Activated T-cell treated with anti-CD3 and anti-CD28 coated beads, Interleukin-2, amount 50 U/mL, for 72 hours (primary cell): ENCODE results near the gene MYL5. TPM values are rescaled to one million over a fixed set of nuclear protein-coding genes. Genes with fewer than 3 reads are reported as not detected.

Experiments
- ATAC-seq, 2 donors: fragments of 150-1000 bp; cut with Tn5 transposase; replicated peaks in 1 of 2; 2 replicates each; pipeline ENCODE4 v1.10.0; 2021; ENCODE audit warnings: moderate library complexity in 2 of 2, mild to moderate bottlenecking in 1 of 2
- DNase-seq, 2 donors: peaks; one replicate each; pipeline ENCODE4 v3.0.0; 2021 to 2022; ENCODE audit warnings: mixed read lengths in 1 of 2
- H3K27ac Mint-ChIP-seq: one replicate; pipeline ENCODE4 v1.8.0; 2022; ENCODE audit warnings: mild to moderate bottlenecking, moderate library complexity, mixed read lengths
- H3K27me3 Mint-ChIP-seq: one replicate; pipeline ENCODE4 v1.8.0; 2022; ENCODE audit warnings: low read depth, mixed read lengths
- H3K36me3 Mint-ChIP-seq, 2 donors: one replicate each; pipeline ENCODE4 v1.8.0; 2022; ENCODE audit warnings: mixed read lengths in 2 of 2, mild to moderate bottlenecking in 1 of 2; ENCODE audit not compliant: insufficient read depth in 2 of 2
- H3K4me1 Mint-ChIP-seq: one replicate; pipeline ENCODE4 v1.8.0; 2022; ENCODE audit warnings: low read depth, mixed read lengths
- H3K4me3 Mint-ChIP-seq, 2 donors: one replicate each; pipeline ENCODE4 v1.8.0; 2022; ENCODE audit warnings: mild to moderate bottlenecking in 2 of 2, mixed read lengths in 2 of 2, moderate library complexity in 2 of 2
- H3K9me3 Mint-ChIP-seq, 2 donors: one replicate each; pipeline ENCODE4 v1.8.0; 2022; ENCODE audit warnings: mixed read lengths in 2 of 2
- total RNA-seq, 2 donors: library from RNA; stranded (reverse); gene quantifications; one replicate each; pipeline ENCODE4 v1.2.3, GENCODE V29; 2022

Gene MYL5, protein sequence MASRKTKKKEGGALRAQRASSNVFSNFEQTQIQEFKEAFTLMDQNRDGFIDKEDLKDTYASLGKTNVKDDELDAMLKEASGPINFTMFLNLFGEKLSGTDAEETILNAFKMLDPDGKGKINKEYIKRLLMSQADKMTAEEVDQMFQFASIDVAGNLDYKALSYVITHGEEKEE
- total RNA-seq = 10 to 100 TPM; 21.3 TPM

DNA sequence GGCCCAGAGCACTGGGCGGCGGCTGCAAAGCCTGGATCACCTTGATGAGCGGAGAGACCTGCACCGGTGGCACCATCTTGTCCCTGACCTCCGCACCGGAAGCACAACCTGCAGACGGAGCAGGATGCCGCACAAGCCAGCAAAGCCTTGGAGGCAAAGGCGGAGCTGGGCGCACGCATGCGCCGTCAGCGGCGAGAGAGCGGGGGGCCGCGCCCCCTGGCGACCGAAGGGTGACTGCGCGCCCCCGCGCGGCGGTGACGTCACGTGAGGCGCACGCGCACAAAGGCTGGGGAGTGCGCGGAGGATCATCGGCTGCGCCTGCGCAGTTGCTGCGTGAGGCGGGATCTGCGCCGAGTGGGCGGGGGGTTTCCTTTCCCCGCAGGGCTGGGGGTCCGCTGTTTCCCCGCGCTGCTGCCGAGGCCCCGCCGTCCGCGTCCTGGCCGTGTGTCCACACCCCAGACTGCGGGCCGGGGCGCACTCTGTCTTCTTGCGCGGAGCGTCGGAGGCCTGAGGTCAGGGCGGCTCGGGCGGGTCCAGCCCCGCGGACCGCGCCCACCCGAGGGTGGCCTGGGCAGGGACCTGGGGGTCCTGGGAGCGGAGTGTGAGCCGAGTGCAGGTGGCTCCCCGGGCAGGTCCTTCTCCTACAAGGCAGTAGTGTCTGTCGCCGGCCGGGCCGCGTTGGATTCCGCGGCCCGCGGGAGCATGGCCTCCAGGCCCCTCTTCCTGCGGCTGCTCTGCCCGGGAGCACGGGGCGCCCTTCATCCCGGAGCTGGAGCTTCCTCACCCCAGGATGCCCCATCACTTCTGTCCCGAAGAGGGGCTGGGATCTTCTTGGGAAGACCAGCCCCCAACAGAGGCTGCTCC, at the start of gene MYL5, which contains the start of gene ATP5ME:
TSS of gene MYL5 (plus strand) at position 371 of the 864 bp plus-strand sequence. CDS start 3,485 bp downstream, outside the sequence.
TSS of gene ATP5ME (minus strand) at position 105 of the 864 bp plus-strand sequence. CDS start at position 76, 29 bp downstream.
- Mint-ChIP-seq H3K4me1 (peaks cover 11% of the 10 kb centered on the region), H3K9me3 (no peaks in the 10 kb centered on the region), H3K27me3 (no peaks in the 10 kb centered on the region), H3K27ac (peak within 1 kb of the TSS; percentile 88), H3K36me3 (peaks cover 3 to 5% of the 10 kb centered on the region in 2 donors), H3K4me3 (peak within 1 kb of the TSS; percentile 91 to 92)
- DNase-seq = peak; percentile 97 to 98
- ATAC-seq = peak; percentile 94 to 95

DNA sequence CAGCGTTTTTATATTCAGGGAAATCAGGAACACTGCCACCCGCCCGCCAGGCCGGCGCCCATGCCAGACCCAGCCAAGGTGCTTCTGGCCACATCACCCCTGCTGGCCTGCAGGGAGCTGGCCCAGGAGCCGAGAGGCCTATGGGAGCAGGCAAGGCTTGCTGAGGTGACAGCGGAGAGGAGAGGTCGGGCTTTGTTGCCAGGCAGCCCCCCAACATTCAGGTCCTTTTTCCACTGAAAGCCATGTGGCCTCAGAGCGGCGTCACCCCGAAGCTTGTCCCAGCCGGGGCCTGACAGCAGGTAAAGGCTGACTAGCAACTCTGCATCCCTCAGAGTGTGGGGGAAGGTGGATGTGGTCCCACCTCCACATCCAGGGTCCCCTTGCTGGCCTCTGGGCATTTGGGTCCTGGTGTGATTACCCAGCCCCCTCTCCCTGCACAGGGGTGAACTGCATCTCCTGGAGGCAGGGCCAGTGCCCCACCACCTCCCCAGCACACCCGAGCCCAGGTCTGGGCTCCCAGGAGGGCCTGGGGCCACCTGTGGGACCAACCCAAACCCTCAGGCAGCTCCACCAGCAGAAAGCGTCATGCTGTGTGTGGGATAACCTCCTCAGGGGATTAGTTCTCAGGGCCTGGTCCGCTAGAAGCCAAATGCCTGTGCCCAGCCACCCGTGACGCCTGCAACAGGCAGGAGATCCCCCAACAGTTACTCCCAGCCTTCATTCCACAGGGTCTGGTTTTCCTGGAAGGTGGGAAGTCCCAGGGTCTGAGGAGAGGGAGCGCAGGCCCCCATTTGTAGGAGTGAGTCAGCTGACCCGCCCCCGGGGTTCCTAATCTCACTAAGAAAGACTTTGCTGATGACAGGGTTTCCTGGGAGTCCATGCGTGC, 49.4 kb upstream of the MYL5 start, which contains the start of gene PDE6B:
TSS of gene PDE6B (plus strand) at position 869 of the 886 bp plus-strand sequence. CDS start 54 bp downstream, outside the sequence.
- Mint-ChIP-seq H3K27me3 (peaks cover 5% of the 10 kb centered on the region), H3K36me3 (no peaks in the 10 kb centered on the region), H3K9me3 (no peaks in the 10 kb centered on the region), H3K4me1 (no peaks in the 10 kb centered on the region), H3K27ac (no peak within 1 kb of the TSS), H3K4me3 (no peak within 1 kb of the TSS)
- no peak for ATAC-seq
- no peak for DNase-seq

DNA sequence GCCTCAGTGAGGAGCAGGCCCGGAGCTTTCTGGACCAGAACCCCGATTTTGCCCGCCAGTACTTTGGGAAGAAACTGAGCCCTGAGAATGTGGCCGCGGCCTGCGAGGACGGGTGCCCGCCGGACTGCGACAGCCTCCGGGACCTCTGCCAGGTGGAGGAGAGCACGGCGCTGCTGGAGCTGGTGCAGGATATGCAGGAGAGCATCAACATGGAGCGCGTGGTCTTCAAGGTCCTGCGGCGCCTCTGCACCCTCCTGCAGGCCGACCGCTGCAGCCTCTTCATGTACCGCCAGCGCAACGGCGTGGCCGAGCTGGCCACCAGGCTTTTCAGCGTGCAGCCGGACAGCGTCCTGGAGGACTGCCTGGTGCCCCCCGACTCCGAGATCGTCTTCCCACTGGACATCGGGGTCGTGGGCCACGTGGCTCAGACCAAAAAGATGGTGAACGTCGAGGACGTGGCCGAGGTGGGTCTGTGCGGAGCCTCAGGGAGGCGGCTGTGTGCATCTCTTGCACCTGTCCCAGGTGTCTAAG, 48.6 kb upstream of the MYL5 start:
- Mint-ChIP-seq H3K4me3 (no peak overlapping the region), H3K36me3 (no peaks in the 10 kb centered on the region), H3K9me3 (no peaks in the 10 kb centered on the region), H3K27ac (no peak overlapping the region), H3K4me1 (no peaks in the 10 kb centered on the region), H3K27me3 (peaks cover 5% of the 10 kb centered on the region)
- DNase-seq (no peak), ATAC-seq (no peak)

DNA sequence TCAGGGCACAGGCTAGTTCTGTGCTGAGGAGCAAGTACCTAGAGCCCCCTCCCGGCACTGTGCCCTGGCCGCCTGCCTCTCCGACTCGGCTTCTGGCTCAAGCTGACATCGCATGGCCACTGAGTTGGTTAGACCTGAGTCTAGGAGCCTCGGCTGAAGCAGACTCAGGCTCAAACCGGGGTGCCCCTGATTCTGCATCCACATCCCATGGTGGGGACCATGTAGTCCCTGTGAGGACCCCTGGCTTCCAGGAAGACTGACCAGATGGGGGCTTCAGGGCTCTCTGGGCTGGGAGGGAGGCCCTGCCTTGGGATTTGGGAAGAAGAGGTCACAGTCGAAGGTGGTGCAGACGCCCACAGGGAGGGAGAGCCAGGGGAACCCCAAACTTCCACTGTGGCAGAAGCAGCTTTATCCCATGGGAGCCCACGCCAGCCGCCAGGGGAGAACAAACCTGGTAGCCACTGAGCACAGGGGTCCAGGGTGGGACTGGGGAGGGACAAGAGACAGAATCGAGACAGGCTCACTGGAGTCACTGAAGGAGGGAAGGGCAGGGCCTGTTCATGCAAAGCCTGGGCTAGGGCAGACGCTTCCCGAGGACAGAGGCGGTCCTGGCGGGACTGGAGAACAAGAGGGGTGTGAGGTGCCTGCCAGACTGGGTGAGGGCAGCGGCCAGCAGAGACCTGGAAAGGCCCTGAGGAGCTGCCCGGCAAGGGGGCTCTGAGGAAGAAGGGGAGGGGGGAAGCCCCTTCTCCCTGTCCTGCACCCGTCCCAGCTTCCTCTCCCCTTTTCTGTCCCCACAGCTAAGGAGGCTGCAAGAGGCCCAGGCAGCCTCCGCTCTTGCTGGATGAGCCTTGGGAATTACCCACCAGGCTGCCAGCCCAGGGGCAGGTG, 47.9 kb upstream of the MYL5 start:
- Mint-ChIP-seq H3K27me3 (peaks cover 5% of the 10 kb centered on the region), H3K27ac (no peak overlapping the region), H3K4me1 (no peaks in the 10 kb centered on the region), H3K9me3 (peaks cover 2 to 3% of the 10 kb centered on the region in 2 donors), H3K36me3 (no peaks in the 10 kb centered on the region), H3K4me3 (no peak overlapping the region)
- DNase-seq (no peak), ATAC-seq (no peak)

DNA sequence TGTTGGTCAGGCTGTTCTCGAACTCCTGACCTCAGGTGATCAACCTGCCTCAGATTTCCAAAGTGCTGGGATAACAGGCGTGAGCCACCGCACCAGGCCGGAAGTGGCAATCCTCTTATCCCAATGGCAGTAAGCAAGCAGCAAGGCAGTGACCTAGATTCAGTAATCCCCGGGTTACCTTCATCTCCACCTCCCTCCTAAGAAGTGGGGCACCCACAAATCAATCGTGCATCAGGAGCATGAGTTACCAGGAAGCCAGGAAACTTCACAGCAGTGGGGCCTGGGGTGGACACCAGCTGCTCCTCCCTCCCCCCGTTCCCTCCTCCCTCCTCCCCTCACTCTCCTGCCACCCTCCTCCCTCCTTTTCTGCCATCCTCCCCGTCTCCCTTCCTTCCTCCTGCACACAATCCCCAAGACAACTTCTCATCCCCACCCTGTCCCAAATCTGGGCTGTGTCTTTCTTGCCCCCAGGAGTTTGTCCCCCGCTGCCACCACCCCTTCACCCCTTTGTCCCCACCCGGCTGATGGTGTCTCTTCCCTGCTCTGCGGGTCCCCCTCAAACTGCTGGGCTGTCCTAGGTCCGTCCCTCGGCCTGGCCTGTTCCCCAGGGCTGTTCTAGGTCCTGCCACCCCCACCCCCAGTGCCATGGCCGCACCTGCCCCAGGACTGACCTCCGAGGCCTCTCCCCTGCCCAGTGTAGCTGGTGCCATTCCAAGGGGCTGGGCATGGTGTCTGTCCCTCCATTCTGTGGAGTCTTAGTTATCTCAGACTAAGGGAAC, 46.8 kb upstream of the MYL5 start:
- no peak for ATAC-seq
- Mint-ChIP-seq H3K4me3 (no peak overlapping the region), H3K27me3 (peaks cover 5% of the 10 kb centered on the region), H3K4me1 (no peaks in the 10 kb centered on the region), H3K27ac (no peak overlapping the region), H3K9me3 (peaks cover 4 to 8% of the 10 kb centered on the region in 2 donors), H3K36me3 (no peaks in the 10 kb centered on the region)
- no peak for DNase-seq

DNA sequence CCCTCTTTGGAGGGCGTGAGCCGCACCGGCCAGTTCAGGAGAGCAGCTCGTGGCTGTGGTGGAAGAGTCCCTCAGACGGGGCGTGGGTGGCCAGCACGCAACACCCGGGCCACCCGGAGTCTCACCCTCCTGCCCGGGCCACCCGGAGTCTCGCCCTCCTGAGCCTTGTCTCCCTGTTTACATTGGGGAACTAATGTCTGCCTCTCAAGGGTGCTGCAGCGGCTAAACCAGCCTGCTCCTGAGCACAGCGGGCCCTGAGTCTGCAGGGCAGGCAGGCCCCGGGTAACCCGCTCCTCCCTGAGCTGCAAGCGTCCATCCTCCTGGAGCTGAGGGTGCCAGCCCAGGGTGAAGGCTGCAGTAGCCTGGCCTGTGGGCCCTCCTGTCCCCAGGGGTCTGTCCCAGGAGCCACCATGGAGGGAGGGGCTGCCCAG, 46.0 kb upstream of the MYL5 start:
- no peak for ATAC-seq
- Mint-ChIP-seq H3K27ac (no peak overlapping the region), H3K27me3 (peaks cover 5% of the 10 kb centered on the region), H3K4me1 (no peaks in the 10 kb centered on the region), H3K4me3 (no peak overlapping the region), H3K36me3 (no peaks in the 10 kb centered on the region), H3K9me3 (peaks cover 4 to 12% of the 10 kb centered on the region in 2 donors)
- no peak for DNase-seq

DNA sequence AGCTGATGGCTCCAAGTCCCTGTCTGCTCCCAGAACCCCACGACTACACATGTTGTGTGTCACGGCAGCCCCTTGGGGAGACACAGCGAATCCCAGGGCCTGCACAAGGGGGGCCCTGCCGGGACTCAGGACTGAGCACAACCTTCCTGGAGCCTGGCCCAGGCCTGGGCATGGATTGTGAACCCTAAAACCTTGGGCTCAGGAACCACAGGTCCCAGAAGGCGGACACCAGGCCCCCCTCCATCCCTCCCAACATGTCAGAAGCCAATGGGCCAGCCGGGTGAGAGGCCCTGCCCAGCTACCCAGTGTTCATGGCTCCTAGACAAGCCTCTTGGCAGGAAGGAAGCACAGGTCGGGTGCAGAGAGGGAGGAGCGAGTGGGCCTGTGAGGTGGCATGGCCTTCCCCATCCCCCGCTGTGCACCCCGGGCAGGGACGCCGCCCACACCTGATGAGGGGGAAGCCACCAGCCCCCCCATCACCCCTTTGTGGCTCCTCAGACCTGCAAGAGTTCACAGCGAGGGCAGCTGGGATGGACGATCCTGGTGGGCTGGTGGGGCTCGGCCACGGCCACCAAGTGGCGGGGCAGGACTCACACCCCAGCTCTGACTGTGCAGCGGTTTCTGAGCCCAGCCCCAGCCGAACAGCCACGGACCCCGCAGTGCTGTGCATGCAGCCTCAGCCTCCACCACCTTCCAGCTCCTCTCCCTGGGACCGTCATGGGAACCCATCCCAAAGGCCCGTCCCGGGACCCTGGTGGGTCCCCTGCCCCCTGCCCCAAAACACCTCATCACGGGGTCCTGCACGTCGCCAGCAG, 45.3 kb upstream of the MYL5 start:
- DNase-seq (no peak), ATAC-seq (no peak)
- no peaks in the 10 kb centered on the region for H3K4me1 Mint-ChIP-seq
- no peak overlapping the region for H3K4me3 Mint-ChIP-seq
- no peaks in the 10 kb centered on the region for H3K36me3 Mint-ChIP-seq
- peaks cover 4 to 12% of the 10 kb centered on the region in 2 donors for H3K9me3 Mint-ChIP-seq
- H3K27ac Mint-ChIP-seq = no peak overlapping the region
- peaks cover 5% of the 10 kb centered on the region for H3K27me3 Mint-ChIP-seq

DNA sequence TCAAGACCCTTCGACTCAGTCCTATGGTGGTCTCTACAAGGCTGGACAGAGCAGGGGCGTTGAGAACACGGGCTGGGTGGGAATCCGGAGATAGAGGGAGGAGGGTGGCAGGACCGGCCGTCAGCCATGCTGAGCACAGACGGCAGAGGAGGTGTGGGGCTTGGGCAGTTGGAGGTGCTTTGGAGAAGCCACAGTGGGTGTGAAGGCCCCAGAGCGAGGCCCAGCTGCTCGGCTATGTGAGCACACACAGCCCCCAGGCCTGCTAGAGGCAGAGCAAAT, 44.8 kb upstream of the MYL5 start:
- ATAC-seq = no peak
- H3K4me1 Mint-ChIP-seq = no peaks in the 10 kb centered on the region
- H3K27me3 Mint-ChIP-seq = peaks cover under 1% of the 10 kb centered on the region
- H3K27ac Mint-ChIP-seq = no peak overlapping the region
- H3K9me3 Mint-ChIP-seq = peaks cover 4 to 12% of the 10 kb centered on the region in 2 donors
- no peaks in the 10 kb centered on the region for H3K36me3 Mint-ChIP-seq
- no peak for DNase-seq
- no peak overlapping the region for H3K4me3 Mint-ChIP-seq

DNA sequence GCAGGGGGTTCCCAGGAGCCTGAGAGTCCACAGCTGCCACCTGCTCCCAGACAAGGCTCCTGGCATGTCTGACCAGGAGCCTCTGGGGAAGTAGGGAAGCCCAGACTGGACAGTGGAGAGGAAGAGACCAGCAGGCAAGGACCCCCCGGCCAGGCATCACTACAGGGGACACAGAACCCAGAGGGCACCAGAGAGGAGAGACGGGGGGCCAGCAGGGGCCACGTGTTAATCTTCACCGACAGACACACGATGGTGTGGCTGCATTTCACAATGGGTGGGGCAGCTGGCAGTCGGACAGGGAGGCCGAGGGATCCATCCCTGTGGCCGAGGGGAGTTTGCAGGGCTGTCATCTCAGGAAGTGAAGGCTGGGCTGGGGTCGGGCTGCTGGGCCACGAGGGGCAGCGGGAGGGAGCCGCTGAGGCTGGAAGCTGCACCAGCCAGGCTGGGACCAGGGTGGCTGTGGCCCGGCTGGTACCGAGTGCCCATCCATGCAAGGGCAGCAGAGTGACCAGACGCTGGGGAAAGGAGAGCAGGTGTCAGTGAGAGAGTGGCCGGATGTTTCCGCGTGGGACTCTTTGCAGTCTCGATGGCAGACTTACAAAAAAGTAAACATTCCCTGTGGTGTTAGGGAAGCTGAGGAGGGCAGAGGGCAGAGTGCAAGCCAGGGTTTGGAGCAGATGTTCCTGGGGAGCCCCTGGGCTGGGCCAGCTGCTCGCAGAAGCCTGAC, 44.3 kb upstream of the MYL5 start:
- Mint-ChIP-seq H3K9me3 (peaks cover 4 to 12% of the 10 kb centered on the region in 2 donors), H3K4me3 (no peak overlapping the region)

DNA sequence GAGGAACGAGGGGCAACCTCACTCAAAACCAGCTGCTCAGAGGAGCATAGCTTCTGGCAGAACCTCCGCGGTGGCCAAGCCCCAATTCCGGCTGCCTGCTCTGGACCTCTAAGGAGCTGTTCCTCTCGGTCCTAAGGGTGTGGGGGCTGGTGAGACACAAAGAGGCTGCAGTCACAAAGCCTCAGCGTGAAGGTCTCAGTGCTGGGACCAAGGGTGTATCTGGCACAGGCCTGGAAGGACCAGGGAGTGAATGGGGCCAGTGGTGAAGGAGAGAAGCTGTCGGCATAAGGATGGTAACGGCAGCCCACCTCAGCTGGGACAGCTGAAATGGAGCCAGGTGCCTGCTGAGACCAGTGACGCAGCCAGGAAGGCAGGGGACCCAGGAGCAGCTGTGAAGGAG, 43.7 kb upstream of the MYL5 start:
- Mint-ChIP-seq H3K9me3 (peaks cover 4 to 12% of the 10 kb centered on the region in 2 donors), H3K27ac (no peak overlapping the region), H3K4me1 (no peaks in the 10 kb centered on the region), H3K27me3 (no peaks in the 10 kb centered on the region), H3K36me3 (no peaks in the 10 kb centered on the region), H3K4me3 (no peak overlapping the region)
- ATAC-seq = no peak
- DNase-seq = no peak

More for the DNA sequence above, 44.3 kb upstream of the MYL5 start:
- Mint-ChIP-seq H3K27me3 (no peaks in the 10 kb centered on the region), H3K36me3 (no peaks in the 10 kb centered on the region), H3K4me1 (no peaks in the 10 kb centered on the region), H3K27ac (no peak overlapping the region)
- DNase-seq (no peak), ATAC-seq (no peak)
